Ectodermal cell (in vitro differentiated cells): Measurements from ENCODE around the gene FAM131A.
A peak's percentile ranks its signal among the peaks of the same experiment; 100 is the strongest.

Source experiments
- H3K27ac ChIP-seq: 2 replicates; pipeline ENCODE4 v1.7.0; 2013; ENCODE audit warnings: mild to moderate bottlenecking, low read depth, low read length; ENCODE audit not compliant: insufficient read depth, poor library complexity, severe bottlenecking
- H3K27me3 ChIP-seq: 2 replicates; pipeline ENCODE4 v1.7.0; 2013; ENCODE audit warnings: mild to moderate bottlenecking, low read length; ENCODE audit not compliant: insufficient read depth, control insufficient read depth, poor library complexity, severe bottlenecking
- H3K36me3 ChIP-seq: one replicate; pipeline ENCODE4 v1.7.0; 2013; ENCODE audit warnings: low read length; ENCODE audit not compliant: control insufficient read depth, insufficient read depth
- H3K4me1 ChIP-seq: one replicate; pipeline ENCODE4 v1.7.0; 2013; ENCODE audit warnings: low read length; ENCODE audit not compliant: control insufficient read depth, insufficient read depth
- H3K4me3 ChIP-seq: 2 replicates; pipeline ENCODE4 v1.7.0; 2013; ENCODE audit warnings: low read depth, low read length, control low read depth; ENCODE audit not compliant: insufficient read depth
- H3K9me3 ChIP-seq: 2 replicates; pipeline ENCODE4 v1.7.0; 2013; ENCODE audit warnings: mild to moderate bottlenecking, low read length, moderate library complexity; ENCODE audit not compliant: control insufficient read depth
- WGBS, 2 experiments: methylation state at CpG; one replicate each; pipeline ENCODE4 v1.1.7; 2013; ENCODE audit warnings: missing lambda C conversion rate in 2 of 2; 5-methylcytosine and 5-hydroxymethylcytosine counted together

The FAM131A gene

DNA sequence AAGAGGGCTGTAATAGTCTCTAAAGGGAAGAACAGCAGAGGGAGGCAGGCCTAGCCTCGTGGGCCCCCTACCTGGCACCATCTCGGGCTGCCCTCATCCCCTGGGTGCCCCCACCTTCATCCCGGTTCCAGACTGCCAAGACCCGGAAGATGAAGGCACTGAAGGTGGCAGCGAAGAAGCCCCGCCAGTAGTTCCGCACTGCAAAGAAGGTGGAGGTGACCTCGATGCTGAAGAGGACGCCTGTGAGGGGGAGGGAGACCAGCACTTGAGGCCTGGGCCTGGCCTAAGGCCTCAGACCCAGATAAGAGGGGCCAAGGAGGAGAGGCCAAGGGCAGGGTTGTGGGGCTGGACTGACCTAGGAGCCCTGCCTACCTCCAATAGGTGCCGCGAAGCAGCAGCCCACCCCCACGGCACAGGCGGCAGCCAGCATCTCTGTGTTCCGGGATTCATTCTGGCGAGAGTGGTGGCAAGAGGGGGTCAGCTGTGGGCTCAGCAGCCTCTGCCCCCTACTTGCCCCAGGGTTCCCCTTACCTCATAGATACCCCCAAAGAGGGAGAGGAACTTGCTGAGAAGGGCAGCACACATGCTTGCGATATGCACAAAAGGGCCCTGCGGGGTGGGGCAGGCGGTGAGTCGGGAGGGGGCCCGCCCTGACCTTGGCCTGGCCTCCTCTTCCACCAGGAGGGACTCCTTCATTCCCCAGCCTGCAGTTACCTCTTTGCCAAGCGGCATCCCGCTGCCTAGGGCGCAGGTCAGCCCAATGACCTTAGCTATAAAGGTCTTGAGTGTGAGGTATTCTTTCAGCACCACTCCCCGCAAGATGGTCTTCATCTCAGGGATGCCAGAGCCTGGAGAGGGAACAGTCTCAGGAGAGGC, 20.1 kb downstream of the FAM131A start:
- Histone ChIP-seq H3K27me3 (no peaks in the 10 kb centered on the region), H3K4me3 (no peak overlapping the region), H3K36me3 (peaks cover 42% of the 10 kb centered on the region), H3K9me3 (no peaks in the 10 kb centered on the region), H3K4me1 (peaks cover 14% of the 10 kb centered on the region), H3K27ac (no peak overlapping the region)
- 95 to 96% methylated on average over 24 of the region's 24 CpGs for WGBS, 2 experiments

DNA sequence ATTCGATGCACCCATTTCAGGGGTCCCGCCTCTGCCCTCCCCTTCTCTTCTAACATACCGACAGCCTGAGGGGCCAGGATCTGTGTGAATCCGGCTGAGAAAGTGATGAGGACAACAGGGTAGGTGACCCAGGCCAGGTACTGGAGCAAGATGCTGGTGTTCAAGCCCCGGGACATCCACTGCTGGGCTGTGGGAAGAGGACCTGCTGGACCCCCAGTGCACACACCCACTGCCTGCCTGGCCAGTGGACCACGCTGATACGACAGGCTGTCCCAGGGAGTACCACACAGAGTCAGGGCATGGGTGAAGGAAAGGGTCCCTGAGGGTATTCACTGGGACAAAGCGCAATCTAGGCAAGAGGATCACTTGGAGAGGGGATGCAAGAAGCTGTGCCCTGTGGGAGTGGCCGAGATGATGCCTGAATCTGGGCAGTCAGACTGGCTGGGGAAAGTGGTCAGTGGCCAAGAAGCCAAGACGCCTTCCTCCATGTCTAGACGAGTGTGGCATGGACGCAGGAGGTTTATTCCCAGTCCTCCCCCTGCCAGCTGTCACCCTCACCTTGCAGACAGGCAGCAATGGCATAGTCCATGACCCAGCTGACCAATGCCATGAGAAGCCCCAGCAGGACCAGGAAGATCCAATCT, 20.8 kb downstream of the FAM131A start:
- Histone ChIP-seq H3K4me3 (no peak overlapping the region), H3K4me1 (peaks cover 14% of the 10 kb centered on the region), H3K27ac (no peak overlapping the region), H3K27me3 (no peaks in the 10 kb centered on the region), H3K9me3 (no peaks in the 10 kb centered on the region), H3K36me3 (peaks cover 36% of the 10 kb centered on the region)
- 95 to 98% methylated on average over 12 of the region's 12 CpGs for WGBS, 2 experiments

DNA sequence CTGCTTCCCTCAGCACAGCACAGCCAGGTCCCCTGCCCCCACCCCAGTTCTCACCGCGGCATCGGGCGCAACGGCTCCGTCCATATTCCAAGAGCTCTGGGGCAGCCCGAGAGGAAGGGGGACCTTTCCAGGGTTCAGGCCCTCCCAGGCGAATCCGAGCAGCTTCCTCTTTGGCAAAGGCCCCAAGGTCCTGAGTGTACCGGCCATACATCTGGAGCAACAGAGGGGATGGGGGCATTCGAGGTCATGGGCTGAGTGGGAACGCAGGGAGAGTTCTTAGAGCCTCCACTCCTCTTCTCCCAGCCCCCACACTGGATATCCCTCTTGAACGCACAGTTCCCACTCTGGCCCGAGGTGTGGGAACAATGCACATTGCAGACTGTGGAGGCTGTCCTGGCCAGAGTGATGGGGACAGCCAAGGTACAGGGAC, 21.5 kb downstream of the FAM131A start:
- no peak overlapping the region for H3K4me3 ChIP-seq
- no peaks in the 10 kb centered on the region for H3K9me3 ChIP-seq
- WGBS, 2 experiments = 90 to 91% methylated on average over 14 of the region's 14 CpGs
- no peaks in the 10 kb centered on the region for H3K27me3 ChIP-seq
- no peak overlapping the region for H3K27ac ChIP-seq
- H3K4me1 ChIP-seq = peaks cover 14% of the 10 kb centered on the region
- peaks cover 29% of the 10 kb centered on the region for H3K36me3 ChIP-seq

DNA sequence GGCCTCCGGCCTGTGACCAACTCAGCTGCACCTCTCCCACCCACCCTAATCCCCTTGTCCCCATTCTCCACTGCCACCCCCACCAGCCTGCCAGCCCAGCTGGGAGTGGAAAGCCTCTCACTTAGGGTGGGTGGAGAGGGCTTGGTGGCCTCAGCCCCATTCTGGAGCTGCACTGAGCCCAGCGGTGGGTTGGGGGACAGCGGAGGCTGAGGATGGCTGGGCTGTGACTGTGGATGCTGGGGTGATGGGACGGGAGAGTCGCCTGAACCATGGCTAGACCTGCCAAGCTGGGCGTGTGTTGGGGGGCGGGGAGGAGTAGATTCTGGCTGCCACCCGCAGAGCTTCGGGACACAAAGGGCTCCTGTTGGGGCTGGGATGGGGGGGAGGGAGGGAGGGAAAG, 22.2 kb downstream of the FAM131A start:
- WGBS, 2 experiments = 14 to 16% methylated on average over 9 of the region's 9 CpGs
- Histone ChIP-seq H3K4me3 (peak overlapping the region; percentile 86), H3K36me3 (peaks cover 29% of the 10 kb centered on the region), H3K4me1 (peaks cover 14% of the 10 kb centered on the region), H3K9me3 (no peaks in the 10 kb centered on the region), H3K27me3 (no peaks in the 10 kb centered on the region), H3K27ac (peak overlapping the region; percentile 59)

DNA sequence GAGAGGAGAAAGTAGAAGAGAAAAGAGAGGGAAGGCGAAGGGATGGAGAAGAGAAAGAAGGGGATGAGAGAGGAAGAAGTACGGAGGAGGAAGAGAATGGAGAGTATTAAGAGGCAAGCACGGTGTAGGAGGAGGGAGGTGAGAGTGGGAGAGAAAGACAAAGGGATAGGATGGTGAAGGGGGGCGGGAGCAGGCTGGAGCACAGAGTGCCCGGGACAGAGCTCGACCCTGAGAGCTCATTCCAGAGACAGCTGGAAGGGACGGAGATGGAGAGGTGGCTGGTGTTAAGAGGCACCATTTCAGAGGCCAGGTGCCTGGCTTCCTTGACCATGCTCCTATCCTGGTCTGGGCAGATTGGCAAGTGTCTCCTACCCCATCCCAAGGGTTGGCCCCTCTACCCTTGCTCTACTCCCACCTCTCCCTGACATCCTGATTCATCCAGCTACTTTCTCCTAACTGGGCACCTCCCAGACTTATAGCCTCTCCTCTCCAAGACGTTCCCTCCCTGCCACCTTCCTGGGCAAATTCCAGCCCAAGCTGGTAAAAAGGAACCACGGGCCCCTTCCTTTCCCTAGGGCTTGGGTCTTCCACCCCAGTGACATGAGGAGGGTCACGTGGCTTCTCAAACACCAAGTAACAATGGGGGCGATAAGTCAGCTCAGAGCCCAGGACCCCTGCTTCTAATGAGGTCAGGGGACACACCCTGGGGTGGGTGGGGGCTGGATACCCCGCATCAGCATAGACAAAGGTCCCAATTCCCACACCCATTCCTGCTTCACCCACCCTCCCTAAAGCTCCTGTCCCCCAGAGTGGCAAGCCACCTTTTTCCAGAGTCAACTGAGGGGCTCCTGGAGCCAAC, 22.9 kb downstream of the FAM131A start:
- peak overlapping the region; percentile 18 for H3K27ac ChIP-seq
- peak overlapping the region; percentile 86 for H3K4me3 ChIP-seq
- peaks cover 33% of the 10 kb centered on the region for H3K36me3 ChIP-seq
- H3K4me1 ChIP-seq = peaks cover 14% of the 10 kb centered on the region
- no peaks in the 10 kb centered on the region for H3K27me3 ChIP-seq
- no peaks in the 10 kb centered on the region for H3K9me3 ChIP-seq
- 10 to 14% methylated on average over 12 of the region's 12 CpGs for WGBS, 2 experiments

DNA sequence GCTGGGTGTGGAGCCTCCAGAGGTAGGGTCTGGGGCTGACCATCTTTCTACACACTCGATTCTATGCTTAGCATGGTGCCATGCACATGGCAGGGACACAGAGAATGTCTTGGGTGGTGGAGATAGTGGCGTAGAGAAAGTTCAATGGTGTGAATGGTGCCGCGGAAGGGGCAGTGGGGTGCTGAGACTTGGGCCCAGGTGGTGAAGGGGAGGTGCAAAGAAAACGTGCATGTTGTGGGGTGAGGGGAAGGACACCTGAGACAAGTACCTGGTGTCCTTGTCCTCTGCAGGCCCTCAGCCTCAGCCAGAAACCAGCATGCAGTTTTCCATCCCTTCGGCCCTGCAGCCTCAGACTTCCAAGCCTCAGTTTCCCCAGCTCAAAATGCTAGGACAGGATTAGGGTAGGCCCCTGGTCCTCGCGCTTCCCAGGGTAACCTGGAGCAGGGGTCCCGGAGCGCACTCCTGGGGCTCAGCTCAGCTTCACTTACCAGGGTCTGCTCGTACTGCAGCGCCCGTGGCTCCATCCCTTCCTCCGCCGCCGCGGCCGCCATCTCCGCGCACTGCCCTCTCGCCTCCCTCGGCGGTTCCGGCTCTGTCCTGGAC, 23.6 kb downstream of the FAM131A start:
- no peaks in the 10 kb centered on the region for H3K9me3 ChIP-seq
- H3K36me3 ChIP-seq = peaks cover 29% of the 10 kb centered on the region
- H3K4me1 ChIP-seq = peaks cover 14% of the 10 kb centered on the region
- no peaks in the 10 kb centered on the region for H3K27me3 ChIP-seq
- 6% methylated on average over 24 of the region's 24 CpGs for WGBS, 2 experiments
- H3K4me3 ChIP-seq = peak overlapping the region; percentile 86
- no peak overlapping the region for H3K27ac ChIP-seq

DNA sequence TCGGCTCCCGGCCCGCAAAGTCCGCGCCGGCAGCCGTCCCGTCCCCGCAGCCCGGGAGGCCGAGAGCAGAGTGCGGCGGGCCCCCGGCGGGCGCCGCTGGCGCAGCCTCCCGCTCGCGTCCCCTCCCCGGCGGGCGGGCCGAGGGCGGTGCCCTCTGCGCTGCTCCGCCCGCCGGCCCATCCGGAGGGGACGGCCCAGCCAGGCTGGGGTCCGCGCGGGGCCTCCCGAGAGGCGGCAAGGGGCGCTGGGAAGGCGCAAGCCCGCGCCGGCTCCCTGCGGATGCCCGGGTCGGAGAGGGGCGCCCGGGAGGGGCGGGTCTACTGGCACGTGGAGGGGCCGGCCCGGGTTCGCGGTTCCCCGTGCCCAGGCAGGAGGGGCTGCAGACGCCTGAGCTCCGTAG, 24.1 kb downstream of the FAM131A start, which contains the start of the genes CLCN2 and POLR2H:
TSS of gene CLCN2 (minus strand) at position 74 of the 400 bp plus-strand sequence. CDS start 126 bp downstream, outside the sequence.
TSS of gene POLR2H (plus strand) at position 179 of the 400 bp plus-strand sequence. CDS start 1,783 bp downstream, outside the sequence.
- Histone ChIP-seq H3K27me3 (no peaks in the 10 kb centered on the region), H3K36me3 (peaks cover 30% of the 10 kb centered on the region)
- 0% methylated on average over 56 of the region's 56 CpGs for WGBS, 2 experiments

DNA sequence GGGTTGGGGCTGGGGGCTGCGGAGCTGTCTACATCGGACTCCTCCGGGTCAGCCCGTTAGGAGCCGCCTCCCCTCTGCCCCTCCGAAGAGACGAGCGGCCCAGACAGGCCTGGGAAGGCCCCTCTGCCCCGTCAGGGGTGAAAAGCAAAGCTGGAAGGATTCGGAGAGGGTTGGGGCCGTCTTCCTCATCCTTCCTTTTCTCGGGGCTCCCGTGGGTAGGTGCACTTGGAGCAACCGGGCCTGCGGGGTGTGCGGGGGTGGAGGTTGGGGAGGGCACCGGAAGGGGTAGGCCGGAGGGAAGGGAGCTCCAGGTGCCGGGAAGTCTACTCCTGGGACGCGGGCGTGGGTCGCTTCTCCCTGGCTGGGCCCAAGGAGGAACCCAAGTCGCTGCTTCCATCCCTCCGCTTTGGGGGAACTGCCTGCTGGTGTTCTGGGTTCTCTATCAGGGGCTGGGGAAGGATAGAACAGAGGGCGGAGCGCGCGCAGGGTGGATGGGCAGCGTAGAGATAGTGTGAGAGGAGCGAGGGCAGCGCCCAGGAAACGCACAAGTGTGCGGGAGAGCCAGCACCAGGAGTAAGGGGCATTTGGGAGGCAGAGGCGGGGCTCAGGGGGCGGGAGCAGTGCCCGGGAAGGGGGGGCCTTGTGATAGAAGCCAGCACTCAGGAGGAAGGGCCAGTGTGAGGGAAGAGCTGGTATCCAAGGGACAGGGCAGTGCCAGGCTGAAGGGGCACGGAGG, 24.7 kb downstream of the FAM131A start:
- WGBS, 2 experiments = 1% methylated on average over 38 of the region's 38 CpGs
- Histone ChIP-seq H3K4me3 (peak overlapping the region; percentile 86), H3K27ac (peak overlapping the region; percentile 100), H3K9me3 (no peaks in the 10 kb centered on the region), H3K4me1 (peaks cover 14% of the 10 kb centered on the region), H3K36me3 (peaks cover 30% of the 10 kb centered on the region), H3K27me3 (no peaks in the 10 kb centered on the region)

More for the DNA sequence above, 24.1 kb downstream of the FAM131A start, which contains the start of the genes CLCN2 and POLR2H:
- Histone ChIP-seq H3K27ac (peak within 1 kb of the TSS; percentile 100), H3K4me3 (peak within 1 kb of the TSS; percentile 86), H3K4me1 (peaks cover 14% of the 10 kb centered on the region), H3K9me3 (no peaks in the 10 kb centered on the region)
